Nephron progenitor cell (in vitro differentiated cells): ENCODE measurements around the gene RPL39L.
A peak's percentile ranks its signal among the peaks of the same experiment; 100 is the strongest.

ENCODE experiments used
- DNase-seq: peaks from one replicate; pipeline ENCODE4 v3.0.0; 2021
- H3K27ac Mint-ChIP-seq: 2 replicates; pipeline ENCODE4 v1.8.0; 2021; ENCODE audit warnings: mild to moderate bottlenecking, moderate library complexity, mixed read lengths
- H3K27me3 Mint-ChIP-seq: 2 replicates; pipeline ENCODE4 v1.8.0; 2021; ENCODE audit warnings: mild to moderate bottlenecking, low read depth, mixed read lengths; ENCODE audit not compliant: poor library complexity
- H3K36me3 Mint-ChIP-seq: 2 replicates; pipeline ENCODE4 v1.8.0; 2021; ENCODE audit warnings: low read depth, mixed read lengths
- H3K4me1 Mint-ChIP-seq: 2 replicates; pipeline ENCODE4 v1.8.0; 2021; ENCODE audit warnings: mixed read lengths
- H3K4me3 Mint-ChIP-seq: 2 replicates; pipeline ENCODE4 v1.8.0; 2021; ENCODE audit warnings: mild to moderate bottlenecking, moderate library complexity, mixed read lengths
- H3K9me3 Mint-ChIP-seq: 2 replicates; pipeline ENCODE4 v1.8.0; 2021; ENCODE audit warnings: mild to moderate bottlenecking, moderate library complexity, mixed read lengths
- CTCF ChIP-seq: fragments of 200-600 bp; sonication (generic); IDR thresholded peaks from 2 replicates; pipeline ENCODE4 v1.5.0; 2021; ENCODE audit warnings: antibody characterized with exemption

Gene RPL39L

GRCh38 chr3:187139126-187139894 is at the start of gene RPL39L:
Gene RPL39L, minus strand, starts transcription at chr3:187139496. Its CDS starts 18,196 bp downstream, at chr3:187121300.
- Mint-ChIP-seq H3K36me3 (peaks cover 41% of the 10 kb centered on the region), H3K4me1 (peaks cover 9% of the 10 kb centered on the region), H3K9me3 (peaks cover 47% of the 10 kb centered on the region), H3K27ac (peak within 1 kb of the TSS; percentile 79), H3K27me3 (peaks cover 15% of the 10 kb centered on the region), H3K4me3 (peak within 1 kb of the TSS; percentile 88)
- peak; percentile 84 for DNase-seq
- TF ChIP-seq CTCF = peak; percentile 90

- TF ChIP-seq CTCF = no peak
- DNase-seq = no peak
- H3K9me3 Mint-ChIP-seq = no peaks in the 10 kb centered on the region
- H3K4me1 Mint-ChIP-seq = no peaks in the 10 kb centered on the region
- H3K27me3 Mint-ChIP-seq = peaks cover 6% of the 10 kb centered on the region
- no peak overlapping the region for H3K4me3 Mint-ChIP-seq
- no peak overlapping the region for H3K27ac Mint-ChIP-seq
- no peaks in the 10 kb centered on the region for H3K36me3 Mint-ChIP-seq
These were observed 49.6 kb upstream of the RPL39L start for GRCh38 chr3:187188931-187189330.

GRCh38 chr3:187186801-187187421 is 47.6 kb upstream of the RPL39L start:
- TF ChIP-seq CTCF = no peak
- no peak for DNase-seq
- H3K27ac Mint-ChIP-seq = no peak overlapping the region
- H3K4me3 Mint-ChIP-seq = no peak overlapping the region
- no peaks in the 10 kb centered on the region for H3K9me3 Mint-ChIP-seq
- H3K36me3 Mint-ChIP-seq = no peaks in the 10 kb centered on the region
- no peaks in the 10 kb centered on the region for H3K27me3 Mint-ChIP-seq
- H3K4me1 Mint-ChIP-seq = no peaks in the 10 kb centered on the region

- no peaks in the 10 kb centered on the region for H3K4me1 Mint-ChIP-seq
- DNase-seq = no peak
- TF ChIP-seq CTCF = no peak
- H3K27me3 Mint-ChIP-seq = no peaks in the 10 kb centered on the region
- H3K36me3 Mint-ChIP-seq = no peaks in the 10 kb centered on the region
- H3K9me3 Mint-ChIP-seq = no peaks in the 10 kb centered on the region
- no peak overlapping the region for H3K27ac Mint-ChIP-seq
- no peak overlapping the region for H3K4me3 Mint-ChIP-seq
These were observed 47.1 kb upstream of the RPL39L start for GRCh38 chr3:187186375-187186774.

GRCh38 chr3:187185759-187186158 is 46.5 kb upstream of the RPL39L start:
- no peaks in the 10 kb centered on the region for H3K9me3 Mint-ChIP-seq
- no peaks in the 10 kb centered on the region for H3K4me1 Mint-ChIP-seq
- H3K36me3 Mint-ChIP-seq = no peaks in the 10 kb centered on the region
- no peak for DNase-seq
- no peak for TF ChIP-seq CTCF
- no peak overlapping the region for H3K27ac Mint-ChIP-seq
- H3K4me3 Mint-ChIP-seq = no peak overlapping the region
- H3K27me3 Mint-ChIP-seq = no peaks in the 10 kb centered on the region

GRCh38 chr3:187183903-187184302 is 44.6 kb upstream of the RPL39L start:
- TF ChIP-seq CTCF = no peak
- Mint-ChIP-seq H3K27ac (no peak overlapping the region), H3K4me1 (peaks cover 10% of the 10 kb centered on the region), H3K4me3 (no peak overlapping the region), H3K9me3 (no peaks in the 10 kb centered on the region), H3K36me3 (no peaks in the 10 kb centered on the region), H3K27me3 (peaks cover 6% of the 10 kb centered on the region)
- no peak for DNase-seq
